Islet of Langerhans (tissue), 1 donor: Measurements from ENCODE around the gene SYNE2.
"Not testable (repeated sequence)": the region's sequence is repeated elsewhere in the genome, so short reads cannot be mapped to it uniquely, and the experiment has no call there.

Source experiments
- FAIRE-seq: peaks from one replicate; lab custom pipeline; 2011; peaks lifted over from hg19 to GRCh38; lab: Jason Lieb, UNC

SYNE2 gene

DNA sequence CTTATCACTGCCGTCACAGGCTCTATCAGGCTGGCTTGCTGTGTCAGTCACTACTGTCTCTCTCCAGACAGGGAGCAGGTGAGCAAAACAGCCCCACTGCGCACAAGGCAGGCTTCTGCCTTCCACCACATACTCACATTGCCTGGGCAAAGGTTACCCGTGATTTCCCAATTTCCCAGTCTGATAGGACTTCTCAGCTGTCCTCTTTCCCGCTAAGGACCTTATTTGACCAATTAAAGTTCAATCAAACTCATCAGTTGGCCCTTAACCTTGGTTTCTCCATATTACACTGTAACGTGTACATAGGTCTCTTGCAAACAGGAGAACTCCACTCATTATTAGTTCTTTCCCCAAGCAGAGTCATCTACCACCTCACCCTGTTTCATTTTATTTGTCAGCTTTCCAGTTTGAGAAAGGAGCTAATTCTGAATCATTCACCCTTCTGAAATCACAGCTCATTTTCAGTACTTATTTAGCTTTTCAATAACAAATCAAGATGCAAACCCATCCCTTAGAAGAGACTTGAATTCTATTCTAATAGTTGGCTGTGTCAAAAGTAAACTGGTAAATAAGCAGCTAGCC, 270.5 kb downstream of the SYNE2 start:
- FAIRE-seq: no peak

GRCh38 chr14:64125270-64125669, 272.5 kb downstream of the SYNE2 start:
- no peak for FAIRE-seq

DNA sequence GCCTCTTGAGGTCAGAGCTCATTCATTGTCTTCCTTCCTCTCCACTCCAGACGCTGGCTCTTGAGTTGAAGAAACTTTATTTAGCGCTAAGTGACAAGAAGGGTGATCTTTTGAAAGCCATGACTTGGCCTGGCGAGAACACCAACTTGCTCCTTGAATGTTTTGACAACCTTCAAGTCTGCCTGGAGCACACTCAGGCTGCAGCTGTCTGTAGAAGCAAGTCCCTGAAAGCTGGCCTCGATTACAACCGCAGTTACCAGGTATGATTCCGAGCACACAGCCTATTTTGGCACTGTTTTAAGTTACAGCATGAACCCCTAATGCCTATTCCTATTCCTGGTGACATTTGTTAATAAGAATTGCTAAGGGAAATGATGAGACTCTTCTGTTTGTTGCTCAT, 273.7 kb downstream of the SYNE2 start:
- no peak for FAIRE-seq

DNA sequence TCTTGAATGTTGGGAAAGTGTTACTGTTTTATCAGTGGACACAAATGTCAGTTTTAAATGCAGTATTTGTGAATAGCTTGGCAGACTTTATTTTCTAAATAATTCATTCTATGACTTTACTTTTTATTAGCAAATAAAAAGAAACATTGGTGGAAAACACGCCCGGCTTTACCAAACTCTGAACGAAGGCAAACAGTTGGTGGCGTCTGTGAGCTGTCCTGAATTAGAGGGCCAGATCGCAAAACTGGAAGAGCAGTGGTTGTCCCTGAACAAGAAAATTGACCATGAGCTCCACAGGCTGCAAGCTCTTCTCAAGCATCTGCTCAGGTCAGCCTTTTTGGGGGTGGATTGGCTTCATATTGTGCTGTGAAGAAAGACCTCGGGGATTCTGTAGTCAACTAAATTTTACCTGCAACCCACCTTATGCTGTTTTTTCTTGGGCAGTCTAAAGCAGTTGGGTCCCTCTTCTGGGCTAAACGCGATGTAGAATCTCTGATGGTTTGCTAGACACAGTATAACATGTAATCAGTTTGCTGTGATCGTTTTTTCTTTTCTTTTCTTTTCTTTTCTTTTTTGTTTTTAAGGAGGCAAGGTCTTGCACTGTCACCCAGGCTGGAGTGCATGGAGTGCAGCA, 285.0 kb downstream of the SYNE2 start:
- no peak for FAIRE-seq

DNA sequence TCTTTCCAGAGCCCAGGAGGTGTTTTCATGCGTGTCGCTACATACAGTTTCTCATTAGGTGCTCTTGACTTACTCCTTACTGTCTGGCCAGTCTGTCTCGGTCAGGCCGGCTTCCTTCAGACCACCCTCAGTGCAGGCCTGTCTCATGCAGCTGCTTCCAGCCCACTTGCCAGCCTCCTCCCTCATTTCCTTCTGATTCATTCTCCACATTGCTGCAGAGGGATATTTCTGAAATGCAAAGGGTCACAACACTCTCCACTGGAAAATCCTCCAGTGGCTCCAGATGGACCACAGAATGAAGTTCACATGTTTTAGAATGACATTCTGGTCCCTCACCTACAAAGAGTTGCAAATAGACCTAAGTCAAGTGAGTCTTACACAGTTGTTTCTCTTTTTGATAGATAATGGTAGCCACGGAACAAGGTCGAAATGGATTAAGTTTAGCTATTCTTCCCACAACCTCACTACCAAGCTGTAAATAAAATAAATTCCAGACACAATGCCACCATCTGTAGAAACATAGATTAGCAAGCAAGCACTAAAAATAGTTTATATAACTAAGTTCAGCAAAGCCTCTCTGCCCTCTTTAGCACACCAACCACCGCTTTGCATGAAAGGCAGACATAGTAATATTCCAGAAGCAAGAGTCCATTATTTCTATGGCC, 294.5 kb downstream of the SYNE2 start:
- FAIRE-seq: no peak

DNA sequence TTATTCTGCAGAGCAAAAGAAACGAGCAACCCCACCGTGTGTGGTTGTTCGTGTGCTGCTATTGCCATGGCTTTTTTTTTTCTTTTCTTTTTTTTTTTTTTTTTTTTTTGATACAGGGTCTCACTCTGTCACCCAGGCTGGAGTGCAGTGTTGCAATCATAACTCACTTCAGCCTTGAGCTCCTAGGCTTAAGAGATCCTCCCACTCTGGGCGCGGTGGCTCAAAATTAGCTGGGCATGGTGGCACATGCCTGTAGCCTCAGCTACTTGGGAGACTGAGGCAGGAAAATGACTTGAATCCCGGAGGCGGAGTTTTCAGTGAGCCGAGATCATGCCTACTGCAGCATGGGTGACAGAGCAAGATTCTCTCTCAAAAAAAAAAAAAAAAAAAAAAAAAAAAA, 297.1 kb downstream of the SYNE2 start:
- FAIRE-seq: no peak

GRCh38 chr14:64158608-64159007, 305.8 kb downstream of the SYNE2 start:
- no peak for FAIRE-seq

GRCh38 chr14:64159588-64159987, 306.8 kb downstream of the SYNE2 start:
- no peak for FAIRE-seq

DNA sequence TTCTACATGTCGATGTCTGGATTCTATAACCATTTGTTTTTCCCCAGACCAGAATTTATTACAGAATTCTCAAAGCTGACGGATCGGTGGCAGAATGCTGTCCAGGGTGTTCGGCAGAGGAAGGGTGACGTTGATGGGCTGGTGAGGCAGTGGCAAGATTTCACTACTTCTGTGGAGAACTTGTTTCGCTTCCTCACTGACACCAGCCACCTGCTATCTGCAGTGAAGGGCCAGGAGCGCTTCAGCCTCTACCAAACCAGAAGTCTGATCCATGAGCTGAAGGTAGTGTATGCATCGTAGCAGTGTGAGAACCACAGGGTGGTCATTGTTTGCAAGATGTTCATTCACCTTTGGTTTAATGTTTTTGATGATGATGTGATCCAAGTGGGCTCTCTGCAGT, 317.4 kb downstream of the SYNE2 start:
- no peak for FAIRE-seq

DNA sequence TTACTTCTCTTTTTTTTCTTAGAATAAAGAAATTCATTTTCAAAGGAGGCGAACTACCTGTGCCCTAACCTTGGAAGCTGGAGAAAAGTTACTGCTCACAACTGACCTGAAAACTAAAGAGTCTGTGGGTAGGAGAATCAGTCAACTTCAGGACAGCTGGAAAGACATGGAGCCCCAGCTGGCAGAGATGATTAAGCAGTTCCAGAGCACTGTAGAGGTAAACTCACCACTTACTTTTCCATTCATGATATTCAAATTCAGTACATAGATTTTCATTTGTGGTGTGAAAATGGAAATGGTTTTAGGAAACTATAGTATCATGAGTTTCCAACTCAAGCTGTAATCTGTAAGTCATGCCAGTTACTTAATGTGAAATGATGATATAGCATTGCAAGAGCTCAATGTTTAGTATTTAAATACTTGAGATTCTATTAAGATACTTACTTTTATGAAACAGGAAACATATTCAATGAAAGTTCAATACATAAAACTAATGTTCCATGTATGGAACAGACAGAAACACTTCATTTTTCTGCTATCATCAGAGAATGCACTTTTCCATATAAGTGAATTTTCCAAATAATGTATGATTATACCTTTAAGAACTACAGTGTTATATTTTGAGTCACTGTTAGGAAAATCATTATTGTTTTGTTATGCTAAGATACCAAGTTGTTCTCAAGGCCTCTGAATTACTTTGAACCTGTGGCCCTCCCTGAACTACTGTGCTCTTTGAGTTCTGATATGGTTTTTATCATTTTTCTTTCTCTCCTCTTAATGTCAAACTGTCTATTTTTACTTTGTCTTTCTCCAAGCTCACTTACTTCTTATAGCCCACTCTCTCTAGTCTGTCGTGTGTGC, 322.3 kb downstream of the SYNE2 start:
- FAIRE-seq: peak; percentile 27

DNA sequence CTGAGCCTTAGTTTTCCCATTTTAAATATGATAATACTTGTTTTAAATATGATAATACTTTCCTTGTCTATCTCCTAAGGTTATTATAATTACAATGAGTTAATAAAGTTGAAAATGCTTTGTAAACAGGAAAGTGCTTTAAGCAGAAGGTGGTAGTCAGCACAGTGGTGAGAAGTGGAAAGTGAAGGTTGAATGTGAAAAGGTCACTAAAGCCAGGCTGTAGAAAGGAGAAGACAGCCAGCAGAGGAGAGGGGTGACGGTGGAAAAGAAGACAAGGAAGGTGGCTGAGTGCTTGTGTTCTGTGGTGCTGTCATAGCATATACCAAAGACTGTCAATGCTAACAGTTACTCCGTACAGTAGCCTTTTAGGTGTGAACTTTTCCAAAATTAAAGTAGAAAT, 323.5 kb downstream of the SYNE2 start:
- no peak for FAIRE-seq

GRCh38 chr14:64178814-64179213, 326.0 kb downstream of the SYNE2 start:
- no peak for FAIRE-seq

DNA sequence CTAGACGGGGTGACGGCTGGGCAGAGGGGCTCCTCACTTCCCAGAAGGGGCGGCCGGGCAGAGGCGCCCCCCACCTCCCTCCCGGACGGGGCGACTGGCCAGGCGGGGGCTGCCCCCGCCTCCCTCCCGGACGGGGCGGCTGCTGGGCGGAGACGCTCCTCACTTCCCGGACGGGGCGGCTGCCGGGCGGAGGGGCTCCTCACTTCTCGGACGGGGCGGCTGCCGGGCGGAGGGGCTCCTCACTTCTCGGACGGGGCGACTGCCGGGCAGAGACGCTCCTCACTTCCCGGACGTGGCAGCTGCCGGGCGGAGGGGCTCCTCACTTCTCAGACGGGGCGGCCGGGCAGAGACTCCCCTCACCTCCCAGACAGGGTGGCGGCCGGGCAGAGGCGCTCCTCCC, 330.1 kb downstream of the SYNE2 start:
- not testable (repeated sequence) for FAIRE-seq

- FAIRE-seq: no peak
These were observed 331.4 kb downstream of the SYNE2 start for GRCh38 chr14:64184103-64184729.

GRCh38 chr14:64185184-64185583, 332.4 kb downstream of the SYNE2 start:
- FAIRE-seq: no peak

DNA sequence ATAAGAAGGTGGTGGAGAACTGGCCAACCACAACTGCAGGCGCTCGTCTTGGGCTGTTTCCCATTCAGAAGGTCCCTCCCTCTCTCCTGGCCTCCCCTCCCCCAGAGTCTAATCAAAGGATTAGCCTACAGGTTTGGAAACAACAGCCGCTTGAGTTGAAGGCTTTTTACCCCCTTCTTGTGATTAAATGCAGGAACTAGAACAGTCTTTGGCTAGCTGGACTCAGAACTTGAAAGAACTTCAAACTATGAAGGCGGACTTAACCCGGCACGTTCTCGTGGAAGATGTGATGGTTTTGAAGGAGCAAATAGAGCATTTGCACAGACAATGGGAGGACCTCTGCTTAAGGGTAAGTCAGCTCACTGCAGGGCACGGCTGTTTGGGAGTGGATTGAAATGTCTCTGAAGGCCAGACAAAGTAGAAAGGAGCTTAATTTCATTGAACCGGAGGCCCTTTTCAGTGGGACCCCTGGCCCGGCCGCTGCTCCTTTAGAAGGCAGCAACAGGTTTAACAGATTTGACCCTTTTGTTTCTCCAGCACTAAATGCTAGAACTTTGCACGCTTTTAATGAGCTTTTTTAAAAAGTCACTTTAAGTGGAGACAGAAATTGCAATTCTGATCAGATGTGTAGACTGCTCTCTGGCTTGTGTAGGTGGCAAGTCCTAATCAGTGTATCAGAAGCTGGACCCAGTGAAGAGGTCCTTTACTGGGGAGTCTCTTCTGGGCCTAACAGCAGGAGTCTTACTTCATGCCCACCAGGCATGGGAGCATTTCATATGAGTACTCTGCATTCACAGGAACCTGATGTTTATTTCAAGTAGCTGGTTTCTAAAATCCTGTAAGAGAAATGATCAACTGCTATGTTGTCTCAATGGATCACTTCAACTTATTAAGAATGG, 333.7 kb downstream of the SYNE2 start:
- FAIRE-seq: no peak

DNA sequence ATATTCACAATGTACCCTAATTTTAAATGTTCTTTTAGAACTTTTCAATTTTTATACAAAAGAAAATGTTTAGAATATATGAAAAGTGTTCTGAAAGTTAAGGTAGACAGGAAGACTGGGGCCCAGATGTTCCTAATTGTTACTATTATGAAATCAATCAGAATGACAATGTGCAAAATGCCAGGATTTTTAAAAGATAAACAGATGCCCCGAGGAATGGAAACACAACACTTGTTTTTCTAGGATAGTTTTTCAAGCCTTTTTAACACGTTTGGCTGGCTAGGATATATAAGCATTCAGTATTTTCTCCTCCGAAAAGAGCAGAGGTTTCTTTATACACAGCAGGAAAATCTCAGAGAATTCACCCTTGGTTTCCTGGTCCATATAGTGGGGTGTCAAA, 334.5 kb downstream of the SYNE2 start:
- FAIRE-seq: no peak

GRCh38 chr14:64190974-64191502, 338.2 kb downstream of the SYNE2 start:
- FAIRE-seq: no peak

- no peak for FAIRE-seq
These were observed 339.0 kb downstream of the SYNE2 start for GRCh38 chr14:64191756-64192155.

DNA sequence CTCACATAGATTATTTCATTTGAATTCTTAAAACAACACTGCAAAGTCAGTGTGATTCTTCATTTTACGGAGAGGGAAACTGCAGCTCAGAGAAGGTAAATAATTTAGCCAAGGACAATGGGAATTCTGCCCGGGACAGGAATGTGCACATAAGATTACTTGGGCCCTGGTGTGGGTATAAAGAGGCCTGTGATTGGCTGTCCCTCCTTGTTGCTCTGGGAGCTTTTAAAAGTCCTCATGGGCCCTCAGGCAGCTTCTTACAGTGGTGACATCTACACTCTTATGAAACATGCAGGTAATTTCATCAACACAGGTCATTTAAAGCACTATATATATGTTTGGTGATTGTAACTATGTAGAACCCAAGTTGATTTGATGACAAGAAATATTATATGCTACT, 341.0 kb downstream of the SYNE2 start:
- no peak for FAIRE-seq

GRCh38 chr14:64194404-64194803, 341.6 kb downstream of the SYNE2 start:
- FAIRE-seq: no peak
